Ecto neural progenitor cell (in vitro differentiated cells): ENCODE data around the gene LHFPL5.

Experiments used
- DNase-seq: peaks from one replicate; pipeline ENCODE4 v3.0.0-alpha.2; 2018; ENCODE audit warnings: low spot score

Gene LHFPL5

DNA sequence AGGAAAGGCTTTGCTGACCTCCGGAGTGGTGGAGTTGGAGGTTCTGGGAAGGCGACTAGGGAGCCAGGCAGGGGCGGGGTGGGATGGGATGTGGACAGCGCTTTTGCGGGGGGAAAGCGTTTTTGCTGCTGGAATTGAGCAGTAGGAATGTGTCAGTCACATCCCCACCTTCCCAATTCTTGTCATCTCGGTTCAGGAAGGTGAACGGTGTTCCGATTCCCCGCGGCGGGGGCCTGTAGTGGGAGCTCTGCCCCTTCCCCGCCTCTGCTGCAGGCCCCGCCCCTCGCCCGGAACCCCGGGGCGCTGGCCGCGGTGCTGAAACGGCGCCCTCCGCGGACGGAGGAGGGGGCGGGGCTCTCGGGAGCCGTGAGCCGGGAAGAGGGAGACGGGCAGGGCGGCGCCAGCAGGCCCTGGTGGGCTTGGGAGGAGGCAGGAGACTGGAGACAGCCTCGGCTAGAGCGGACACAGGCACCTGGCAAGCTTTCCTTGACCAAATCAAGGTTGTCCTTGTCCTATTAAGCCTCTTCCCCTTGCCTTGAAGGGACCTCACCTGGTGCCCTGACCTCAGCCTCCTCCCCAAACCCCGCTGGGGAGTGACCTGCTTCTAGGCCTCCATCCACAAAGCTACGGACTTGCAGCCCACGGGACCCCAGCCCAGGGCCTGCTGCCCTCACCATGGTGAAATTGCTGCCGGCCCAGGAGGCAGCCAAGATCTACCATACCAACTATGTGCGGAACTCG, at the start of gene LHFPL5:
Gene LHFPL5, plus strand, starts transcription at position 357 of the 741 bp plus-strand sequence. Its CDS starts 319 bp downstream, at position 676.
- DNase-seq = peak; percentile 87

- peak; percentile 65 for DNase-seq
These were observed 47.6 kb upstream of the LHFPL5 start for GRCh38 chr6:35757456-35758123.

DNA sequence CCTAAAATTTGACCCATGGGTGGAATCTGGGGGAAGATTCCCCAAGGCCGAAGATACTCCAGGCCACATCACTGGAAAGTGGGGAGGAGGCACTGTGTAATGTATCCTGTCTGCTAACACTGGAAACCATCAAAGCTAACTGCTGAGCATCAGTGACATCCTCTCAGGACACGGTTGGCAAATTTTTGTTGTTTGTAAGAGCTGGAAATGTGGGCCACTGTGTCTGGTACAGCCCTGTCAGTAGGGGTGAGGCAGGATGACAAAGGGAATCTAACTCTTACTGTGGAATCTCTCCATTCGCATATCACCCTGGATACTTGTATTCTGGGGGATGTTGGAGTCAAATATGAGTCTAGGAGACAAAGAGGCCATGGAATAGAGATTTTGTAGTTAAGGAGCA, 45.7 kb upstream of the LHFPL5 start:
- no peak for DNase-seq

GRCh38 chr6:35765739-35766138, 39.4 kb upstream of the LHFPL5 start:
- no peak for DNase-seq

- no peak for DNase-seq
These were observed 35.9 kb upstream of the LHFPL5 start for GRCh38 chr6:35769211-35769610.

DNA sequence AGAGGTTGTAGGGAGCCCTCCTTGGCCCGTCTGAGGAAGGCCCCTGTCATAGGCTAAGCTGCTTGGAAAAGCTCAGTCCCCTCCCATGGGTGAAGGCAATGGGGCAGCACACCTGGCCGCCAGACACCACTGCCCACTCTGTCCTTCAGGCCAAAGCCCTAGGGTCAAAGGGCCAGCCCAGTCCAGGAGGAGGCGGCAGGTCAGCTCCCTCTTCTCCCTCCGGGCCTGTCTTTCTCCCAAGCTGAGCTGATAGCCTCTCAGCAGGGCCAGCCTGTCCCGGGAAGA, 33.9 kb upstream of the LHFPL5 start:
- no peak for DNase-seq

DNA sequence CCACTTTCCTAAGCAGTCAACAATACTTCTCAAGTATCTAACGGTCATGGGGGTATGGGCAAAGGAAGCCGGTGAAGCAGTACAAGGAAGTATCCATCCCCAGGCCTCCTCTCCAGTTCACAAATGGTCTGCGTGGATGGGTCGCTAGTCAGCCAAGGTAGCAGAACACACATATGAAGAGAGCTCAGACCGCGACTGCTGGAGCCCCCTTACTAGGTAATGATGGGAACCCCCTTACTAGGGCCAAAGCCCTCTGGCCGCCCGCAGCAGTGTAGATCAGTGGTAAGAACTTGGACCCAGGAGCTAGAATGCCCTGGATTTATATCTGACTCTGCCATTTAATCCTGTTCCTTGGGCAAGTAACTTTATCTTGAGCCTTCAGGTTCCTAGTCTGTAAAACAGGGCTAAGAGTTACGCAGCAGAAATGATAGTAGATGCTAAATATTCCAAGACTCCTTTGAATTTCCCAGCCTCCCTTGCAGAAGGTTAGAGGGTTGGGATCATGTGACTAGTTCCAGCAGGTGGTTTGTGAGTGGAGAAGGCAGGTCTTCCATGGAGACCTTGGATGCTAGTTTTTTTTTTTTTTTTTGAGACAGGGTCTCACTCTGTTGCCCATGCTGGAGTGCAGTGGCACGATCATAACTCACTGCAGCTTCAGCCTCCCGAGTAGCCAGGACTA, 30.9 kb upstream of the LHFPL5 start:
- no peak for DNase-seq

GRCh38 chr6:35775031-35775430, 30.1 kb upstream of the LHFPL5 start:
- no peak for DNase-seq

DNA sequence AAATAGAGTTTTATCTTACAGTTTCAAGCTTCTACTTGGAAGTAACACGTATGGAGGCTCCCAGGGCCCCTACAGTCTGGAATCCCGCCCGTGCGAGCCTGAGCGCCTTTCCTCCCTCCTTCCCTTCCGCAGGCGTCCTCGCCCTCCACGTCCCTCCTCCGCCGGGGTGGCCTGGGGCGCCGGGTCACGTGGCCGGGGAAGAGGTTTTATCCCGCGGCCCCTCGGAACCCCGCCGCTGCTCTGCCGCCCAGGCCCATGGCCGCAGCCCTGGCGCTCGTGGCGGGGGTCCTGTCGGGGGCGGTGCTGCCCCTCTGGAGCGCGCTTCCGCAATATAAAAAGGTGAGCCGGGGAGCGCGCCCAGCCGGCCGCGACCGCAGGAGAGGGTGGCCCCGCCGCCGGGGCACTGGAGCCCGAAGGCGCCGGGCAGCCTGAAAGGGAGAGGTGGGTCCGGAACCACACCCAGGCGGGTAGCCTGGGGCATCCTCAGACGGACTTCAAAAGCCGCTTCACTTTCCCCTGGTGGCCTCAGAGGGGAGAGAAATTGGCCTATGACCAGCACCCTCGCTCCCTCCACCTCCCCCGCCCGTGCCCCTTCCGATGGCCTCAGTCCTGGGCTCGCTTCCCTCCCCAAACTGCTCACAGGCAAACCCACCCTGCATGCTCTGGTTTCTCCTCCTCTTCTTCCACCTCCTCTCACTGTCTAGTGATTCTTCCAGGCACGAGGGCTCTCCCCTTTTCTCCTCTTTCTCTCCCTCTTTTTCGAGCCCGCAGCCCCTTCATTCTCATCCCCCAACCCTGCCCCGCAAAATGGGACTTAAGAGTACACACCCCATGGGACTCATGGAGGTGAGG, 28.6 kb upstream of the LHFPL5 start, which contains the start of gene CLPSL2:
Gene CLPSL2, plus strand, starts transcription at position 235 of the 852 bp plus-strand sequence. Its CDS starts 21 bp downstream, at position 256.
- DNase-seq = peak; percentile 71

DNA sequence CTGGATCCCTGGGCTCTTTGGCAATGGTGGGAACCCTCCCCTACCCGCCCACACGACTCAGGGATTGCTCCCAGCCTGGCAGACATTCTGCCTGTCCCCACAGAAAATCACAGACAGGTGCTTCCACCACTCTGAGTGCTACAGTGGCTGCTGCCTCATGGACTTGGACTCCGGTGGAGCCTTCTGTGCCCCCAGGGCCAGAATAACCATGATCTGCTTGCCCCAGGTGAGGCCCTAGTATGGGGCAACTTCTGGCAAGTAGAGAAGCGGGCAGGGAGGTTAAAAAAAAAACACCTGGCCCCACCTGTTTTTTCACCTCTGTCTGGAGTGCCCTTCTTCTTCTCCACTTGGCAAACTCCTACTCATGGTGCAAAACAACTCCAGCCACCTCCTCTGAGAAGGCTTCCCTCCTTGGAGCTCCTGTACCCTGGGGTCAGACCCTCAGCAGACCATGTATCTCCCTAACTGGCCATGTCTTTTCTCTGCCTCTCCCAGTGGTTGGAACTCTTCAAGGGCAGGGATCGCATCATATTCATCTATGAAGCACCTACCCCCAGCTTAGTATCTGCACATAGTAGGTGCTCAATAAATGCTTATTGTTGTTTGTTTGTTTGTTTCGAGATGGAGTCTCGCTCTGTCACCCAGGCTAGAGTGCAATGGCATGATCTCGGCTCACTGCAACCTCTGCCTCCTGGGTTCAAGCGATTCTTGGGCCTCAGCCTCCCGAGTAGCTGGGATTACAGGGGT, 27.6 kb upstream of the LHFPL5 start:
- no peak for DNase-seq

- no peak for DNase-seq
These were observed 26.7 kb upstream of the LHFPL5 start for GRCh38 chr6:35778437-35778836.

- DNase-seq = no peak
These were observed 24.4 kb upstream of the LHFPL5 start, which contains the start of gene CLPSL1 for GRCh38 chr6:35780719-35781118. Gene CLPSL1 (plus strand): TSS chr6:35781019. CDS start chr6:35781111, 92 bp downstream.

DNA sequence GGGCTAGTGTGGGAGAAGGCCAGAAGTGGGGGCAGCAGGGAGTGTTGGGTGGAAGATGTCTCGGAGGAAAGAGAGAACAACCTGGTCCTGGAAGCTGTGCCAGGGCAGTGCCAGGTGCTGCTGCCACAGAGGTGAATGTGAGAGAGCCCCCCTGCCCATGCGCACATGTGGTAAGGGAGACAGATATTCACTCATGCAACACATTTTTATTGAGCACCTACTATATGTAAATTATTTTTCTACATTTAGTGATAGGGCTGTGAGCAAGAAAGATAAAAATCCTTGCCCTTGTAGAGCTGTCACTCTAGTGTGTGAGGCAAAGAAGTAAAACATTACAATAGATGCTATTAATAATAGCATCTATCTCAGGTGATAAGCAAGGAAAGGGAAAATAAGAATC, 23.9 kb upstream of the LHFPL5 start:
- DNase-seq = no peak

DNA sequence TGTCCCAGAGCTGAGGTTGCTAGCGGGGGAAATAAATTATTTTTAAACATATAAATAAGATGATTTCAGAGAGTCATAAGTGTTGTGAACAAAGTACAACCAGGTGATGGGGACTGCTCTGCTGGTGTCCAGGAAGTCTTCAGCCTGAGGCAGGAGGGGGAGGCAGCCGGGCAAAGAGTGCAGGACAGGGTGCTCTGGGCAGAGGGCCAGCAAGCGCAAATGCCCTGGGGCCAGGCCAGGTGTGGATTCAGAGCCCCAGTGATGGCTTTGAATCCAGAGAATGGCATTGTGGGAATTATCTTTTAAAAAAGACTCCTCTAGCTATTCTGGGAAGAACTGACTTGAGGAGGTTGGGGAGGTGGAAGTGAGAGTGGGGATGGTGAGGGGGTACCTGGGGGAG, 22.7 kb upstream of the LHFPL5 start:
- DNase-seq = no peak

- no peak for DNase-seq
These were observed 21.0 kb upstream of the LHFPL5 start for GRCh38 chr6:35784200-35784599.

DNA sequence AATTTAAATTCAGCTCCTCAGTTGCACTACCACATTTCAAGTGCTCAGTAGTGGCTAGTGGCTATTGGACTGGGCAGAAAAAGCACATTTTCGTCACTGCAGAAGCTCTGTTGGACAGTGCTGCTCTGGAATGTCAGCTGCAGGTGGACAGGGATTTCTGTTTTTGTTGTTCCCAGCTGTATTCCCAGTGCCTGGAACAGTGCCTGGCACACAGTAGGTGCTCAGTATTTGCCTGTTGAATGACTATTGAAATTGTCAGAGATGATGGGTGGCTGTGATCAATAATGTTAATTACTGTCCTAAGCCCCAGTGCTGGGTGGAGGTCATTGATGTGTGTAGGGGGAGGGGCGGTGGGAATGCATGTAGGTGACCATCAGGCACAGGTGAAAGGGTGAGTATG, 18.9 kb upstream of the LHFPL5 start:
- DNase-seq = no peak

GRCh38 chr6:35786810-35787209, 18.3 kb upstream of the LHFPL5 start:
- DNase-seq = no peak

- no peak for DNase-seq
These were observed 17.6 kb upstream of the LHFPL5 start for GRCh38 chr6:35787266-35788218.

GRCh38 chr6:35788423-35788982, 16.6 kb upstream of the LHFPL5 start:
- DNase-seq = no peak

GRCh38 chr6:35790683-35791082, 14.5 kb upstream of the LHFPL5 start:
- no peak for DNase-seq
